GM19438 (cell line): Measurements from ENCODE around the gene KRTAP15-1.

Experiments
- ATAC-seq: cut with Tn5 transposase; IDR thresholded peaks from one replicate; pipeline ENCODE4 v1.9.1; 2021; ENCODE audit warnings: low read depth; ENCODE audit not compliant: unreplicated experiment

KRTAP15-1 gene

GRCh38 chr21:30439975-30440374, at the start of gene KRTAP15-1:
KRTAP15-1 (plus strand) TSS chr21:30440275; CDS start chr21:30440328, 53 bp downstream.
- no peak for ATAC-seq

- ATAC-seq = no peak
These were observed 48.5 kb upstream of the KRTAP15-1 start for GRCh38 chr21:30391492-30392025.

GRCh38 chr21:30395731-30396130, 44.3 kb upstream of the KRTAP15-1 start, which contains the start of gene KRTAP13-1:
KRTAP13-1 (plus strand) TSS chr21:30396031; CDS start chr21:30396087, 56 bp downstream.
- ATAC-seq = no peak

GRCh38 chr21:30408782-30409494, 31.1 kb upstream of the KRTAP15-1 start:
- no peak for ATAC-seq

GRCh38 chr21:30415993-30416392, 24.1 kb upstream of the KRTAP15-1 start:
- no peak for ATAC-seq

- no peak for ATAC-seq
These were observed 14.2 kb upstream of the KRTAP15-1 start, which contains the start of gene KRTAP13-3 for GRCh38 chr21:30425826-30426225. KRTAP13-3 (minus strand) TSS chr21:30425926; CDS start chr21:30425912, 14 bp downstream.

- ATAC-seq = no peak
These were observed 13.3 kb upstream of the KRTAP15-1 start for GRCh38 chr21:30426731-30427130.

- ATAC-seq = no peak
These were observed 9.9 kb upstream of the KRTAP15-1 start, which contains the start of gene KRTAP13-4 for GRCh38 chr21:30430170-30430655. KRTAP13-4 (plus strand) TSS chr21:30430220; CDS start chr21:30430276, 56 bp downstream.

- ATAC-seq = no peak
These were observed 5.9 kb upstream of the KRTAP15-1 start for GRCh38 chr21:30434033-30434631.

GRCh38 chr21:30437010-30437565, 3.0 kb upstream of the KRTAP15-1 start:
- ATAC-seq = no peak

- ATAC-seq = no peak
These were observed 3.2 kb downstream of the KRTAP15-1 start for GRCh38 chr21:30443226-30443625.

- no peak for ATAC-seq
These were observed 4.1 kb downstream of the KRTAP15-1 start for GRCh38 chr21:30444204-30444603.

GRCh38 chr21:30447056-30447455, 7.0 kb downstream of the KRTAP15-1 start:
- no peak for ATAC-seq

GRCh38 chr21:30448514-30448913, 8.4 kb downstream of the KRTAP15-1 start:
- no peak for ATAC-seq

- ATAC-seq = no peak
These were observed 23.6 kb downstream of the KRTAP15-1 start for GRCh38 chr21:30463713-30464112.

- ATAC-seq = no peak
These were observed 29.0 kb downstream of the KRTAP15-1 start for GRCh38 chr21:30468900-30469714.

GRCh38 chr21:30478004-30478403, 37.9 kb downstream of the KRTAP15-1 start:
- no peak for ATAC-seq

- no peak for ATAC-seq
These were observed 39.2 kb downstream of the KRTAP15-1 start for GRCh38 chr21:30479259-30479658.

- ATAC-seq = no peak
These were observed 40.1 kb downstream of the KRTAP15-1 start, which contains the start of gene KRTAP19-1 for GRCh38 chr21:30480145-30480544. KRTAP19-1 (minus strand) TSS chr21:30480367; CDS start chr21:30480317, 50 bp downstream.

GRCh38 chr21:30482130-30482529, 42.1 kb downstream of the KRTAP15-1 start:
- ATAC-seq = no peak
